HG03442 (cell line): ENCODE data around the gene CMBL.

ENCODE experiments used
- ATAC-seq: cut with Tn5 transposase; IDR thresholded peaks from one replicate; pipeline ENCODE4 v1.9.1; 2021; ENCODE audit warnings: mild to moderate bottlenecking, moderate library complexity; ENCODE audit not compliant: unreplicated experiment

Gene CMBL

DNA sequence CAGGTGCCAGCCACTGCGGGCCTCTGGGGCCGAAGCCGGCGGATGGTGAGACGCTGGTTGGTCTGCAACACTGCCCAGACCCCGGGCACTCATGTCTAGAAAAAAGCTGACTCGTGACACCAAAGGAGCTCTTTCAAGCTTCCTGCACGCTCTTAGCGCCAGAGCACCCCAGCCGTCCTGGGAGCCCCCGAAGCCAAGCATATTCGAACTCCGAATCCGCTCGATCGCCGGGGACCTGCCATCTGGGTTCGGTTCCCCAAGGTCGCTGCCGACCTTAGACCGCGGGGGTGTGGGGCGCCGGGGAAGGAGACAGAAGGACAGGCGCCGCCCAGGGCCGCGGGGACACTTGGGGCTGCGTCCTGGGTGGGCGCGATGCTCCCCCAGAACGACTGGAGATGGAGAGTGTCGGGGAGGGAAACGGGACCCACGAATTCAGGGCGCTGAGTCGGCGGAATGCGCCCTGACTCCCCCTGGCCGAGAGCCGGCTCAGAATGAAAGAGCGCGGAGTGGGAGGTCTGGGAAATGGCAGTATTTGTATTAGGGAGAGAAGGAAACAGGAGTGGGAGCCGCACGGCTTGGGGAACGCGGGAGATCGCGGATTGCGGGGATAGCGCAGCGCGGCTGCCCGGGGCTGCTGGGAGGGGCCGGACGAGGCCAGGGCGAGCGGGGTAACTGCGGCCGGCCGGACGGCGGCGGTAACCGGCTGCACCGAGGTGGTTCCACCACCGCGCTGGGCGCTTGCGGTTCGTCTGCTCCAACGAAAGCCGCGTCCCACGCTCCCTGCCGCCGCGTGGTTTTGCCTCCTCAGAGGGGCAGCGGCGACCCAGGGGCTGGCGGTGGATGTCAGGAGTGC, 25.7 kb upstream of the CMBL start:
- ATAC-seq: no peak

GRCh38 chr5:10332301-10332700, 24.6 kb upstream of the CMBL start:
- ATAC-seq: no peak

GRCh38 chr5:10331341-10331796, 23.7 kb upstream of the CMBL start:
- no peak for ATAC-seq

DNA sequence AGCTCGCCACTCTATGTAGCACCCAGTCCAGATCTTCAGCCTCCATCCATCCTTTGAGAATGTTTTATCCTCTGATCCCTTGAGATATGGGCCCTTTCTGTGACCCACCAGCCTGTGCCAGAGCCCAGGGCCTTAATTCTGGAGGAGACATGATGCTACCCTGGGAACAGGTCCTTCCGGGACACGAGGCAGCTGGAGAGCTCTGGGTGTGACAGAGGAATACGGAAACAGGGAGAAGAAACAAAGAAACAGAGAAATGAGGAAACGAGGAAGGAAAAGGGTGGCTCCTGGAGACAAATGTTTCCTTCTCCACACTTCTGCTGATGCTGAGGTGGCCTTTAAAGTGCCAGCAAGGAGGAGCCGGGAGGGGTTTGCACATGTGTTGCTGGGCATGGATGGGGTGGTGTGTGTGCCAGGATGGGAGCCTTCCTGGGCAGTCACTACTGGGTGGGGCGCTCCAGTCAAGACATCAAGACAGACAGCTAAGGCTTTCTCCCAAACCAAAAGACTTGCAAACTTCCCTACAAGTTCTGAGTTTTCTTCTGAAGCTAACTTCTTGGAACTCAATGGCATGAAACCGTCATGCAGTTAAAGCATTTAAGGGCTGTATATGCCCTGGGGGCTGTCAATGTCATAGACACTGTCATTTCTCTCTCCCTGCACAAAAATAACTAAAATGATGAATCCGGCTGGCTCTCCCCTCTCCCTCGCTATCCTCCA, 23.0 kb upstream of the CMBL start:
- no peak for ATAC-seq

- ATAC-seq: no peak
Observed at GRCh38 chr5:10329820-10330481, 22.2 kb upstream of the CMBL start.

DNA sequence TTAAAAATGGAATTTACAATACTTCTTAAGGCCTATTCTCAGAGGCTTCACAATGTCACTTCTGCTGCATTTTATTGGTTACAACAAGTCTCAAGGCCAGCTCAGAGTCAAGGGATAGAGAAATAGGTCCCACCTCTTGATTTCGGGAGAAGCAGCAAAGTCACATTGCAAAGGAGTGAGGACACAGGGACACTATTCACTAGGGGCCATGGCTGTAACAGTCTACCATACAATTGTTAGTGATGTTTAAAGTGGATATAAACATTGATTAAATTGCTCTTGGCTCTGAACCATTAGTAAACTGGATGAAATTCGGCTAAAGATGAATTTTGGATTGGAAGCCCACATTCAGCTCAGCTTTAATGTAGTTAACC, 21.7 kb upstream of the CMBL start:
- no peak for ATAC-seq

GRCh38 chr5:10328323-10328722, 20.6 kb upstream of the CMBL start:
- no peak for ATAC-seq

DNA sequence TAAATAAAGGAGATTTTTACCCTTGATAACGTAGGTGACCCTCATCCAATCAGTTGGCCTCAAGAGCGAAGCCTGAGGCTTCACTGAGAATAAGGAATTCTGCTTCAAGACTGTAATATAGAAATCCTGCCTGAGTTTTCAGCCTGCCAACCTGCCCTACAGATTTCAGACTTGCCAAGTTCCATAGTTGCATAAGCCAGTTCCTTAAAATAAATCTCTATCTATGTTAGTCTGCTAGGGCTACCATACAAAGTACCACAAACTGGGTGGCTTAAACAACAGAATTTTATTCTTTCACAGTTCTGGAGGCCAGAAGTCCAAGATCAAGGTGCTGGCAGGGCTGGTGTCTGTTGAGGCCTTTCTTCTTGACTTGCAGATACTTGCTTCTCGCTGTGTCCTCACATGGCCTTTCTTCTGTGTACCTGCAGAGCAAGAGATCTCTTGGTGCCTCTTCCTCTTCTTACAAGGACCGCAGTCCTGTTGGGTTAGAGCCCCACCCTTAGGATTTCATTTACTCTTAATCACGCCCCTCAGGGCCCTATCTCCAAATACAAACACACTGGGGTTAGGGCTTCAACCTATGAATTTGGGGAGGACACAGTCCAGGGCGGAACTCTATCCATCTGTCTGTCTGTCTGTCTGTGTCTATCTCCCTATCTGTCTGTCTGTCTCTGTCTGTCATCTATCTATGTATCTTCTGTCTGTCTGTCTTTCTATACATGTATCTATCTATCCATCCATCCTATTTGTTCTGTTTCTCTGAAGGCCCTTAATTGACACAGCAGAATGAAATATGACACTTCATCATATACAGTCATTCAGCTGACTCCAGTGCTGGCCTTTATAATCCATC, 17.0 kb upstream of the CMBL start:
- ATAC-seq: no peak

DNA sequence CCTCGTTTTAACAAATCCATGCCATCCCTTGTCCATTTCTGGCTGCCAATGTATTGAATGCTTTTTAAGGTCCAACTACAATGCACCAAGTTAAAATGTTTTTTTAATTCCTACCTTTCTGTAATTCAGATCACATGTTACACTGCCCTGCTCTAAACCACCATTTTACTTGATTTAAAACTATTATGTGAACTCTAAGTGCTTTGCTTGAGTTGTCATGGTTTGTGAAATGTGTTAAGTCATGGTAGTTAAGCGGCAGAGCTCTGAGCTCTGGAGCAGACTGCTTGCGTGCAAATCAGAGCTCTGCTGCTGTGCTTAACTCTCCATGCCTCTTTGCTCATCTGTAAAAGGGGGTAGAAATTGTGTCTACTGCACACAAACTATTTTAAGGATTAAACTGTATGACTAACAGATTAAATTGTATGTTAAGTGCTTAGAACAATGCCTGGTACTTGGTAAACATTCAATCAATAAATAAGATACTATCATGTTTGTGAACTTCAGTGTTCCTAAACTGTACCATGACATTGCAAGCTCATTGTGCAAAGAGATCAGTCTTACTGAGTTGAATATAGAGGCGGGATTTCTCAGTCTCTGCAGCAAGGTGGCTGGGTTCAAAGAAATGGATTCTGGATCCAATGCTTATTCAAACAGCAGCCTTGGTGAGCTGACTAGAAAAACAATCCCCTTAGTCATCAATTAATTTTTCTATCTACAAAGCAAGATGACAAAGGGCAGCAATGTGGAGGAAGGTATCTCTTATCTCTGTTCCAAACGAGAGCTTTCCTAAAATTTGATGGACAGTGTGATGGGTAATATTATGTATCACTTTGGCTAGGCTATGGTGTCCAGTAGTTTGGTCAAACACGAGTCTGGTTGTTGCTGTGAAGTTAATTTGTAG, 16.1 kb upstream of the CMBL start:
- ATAC-seq: no peak

- ATAC-seq: no peak
Observed at GRCh38 chr5:10321882-10322281, 14.2 kb upstream of the CMBL start.

DNA sequence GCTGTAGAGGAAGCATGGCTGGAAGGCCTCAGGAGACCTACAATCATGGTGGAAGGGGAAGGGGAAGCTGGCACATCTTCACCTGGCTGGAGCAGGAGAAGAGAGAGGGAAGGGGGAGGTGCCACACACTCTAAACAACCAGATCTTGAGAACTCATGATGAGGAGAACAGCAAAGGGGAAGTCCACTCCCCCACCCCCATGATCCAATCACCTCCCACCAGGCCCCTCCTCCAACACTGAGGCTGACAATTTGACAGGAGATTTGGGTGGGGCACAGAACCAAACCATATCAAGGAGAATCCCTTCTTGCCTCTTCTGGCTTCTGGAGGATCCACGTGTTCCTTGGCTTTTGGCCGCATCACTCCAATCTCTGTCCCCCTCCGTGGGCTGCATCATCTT, 13.1 kb upstream of the CMBL start:
- ATAC-seq: no peak

GRCh38 chr5:10319202-10319851, 11.6 kb upstream of the CMBL start:
- ATAC-seq: no peak

DNA sequence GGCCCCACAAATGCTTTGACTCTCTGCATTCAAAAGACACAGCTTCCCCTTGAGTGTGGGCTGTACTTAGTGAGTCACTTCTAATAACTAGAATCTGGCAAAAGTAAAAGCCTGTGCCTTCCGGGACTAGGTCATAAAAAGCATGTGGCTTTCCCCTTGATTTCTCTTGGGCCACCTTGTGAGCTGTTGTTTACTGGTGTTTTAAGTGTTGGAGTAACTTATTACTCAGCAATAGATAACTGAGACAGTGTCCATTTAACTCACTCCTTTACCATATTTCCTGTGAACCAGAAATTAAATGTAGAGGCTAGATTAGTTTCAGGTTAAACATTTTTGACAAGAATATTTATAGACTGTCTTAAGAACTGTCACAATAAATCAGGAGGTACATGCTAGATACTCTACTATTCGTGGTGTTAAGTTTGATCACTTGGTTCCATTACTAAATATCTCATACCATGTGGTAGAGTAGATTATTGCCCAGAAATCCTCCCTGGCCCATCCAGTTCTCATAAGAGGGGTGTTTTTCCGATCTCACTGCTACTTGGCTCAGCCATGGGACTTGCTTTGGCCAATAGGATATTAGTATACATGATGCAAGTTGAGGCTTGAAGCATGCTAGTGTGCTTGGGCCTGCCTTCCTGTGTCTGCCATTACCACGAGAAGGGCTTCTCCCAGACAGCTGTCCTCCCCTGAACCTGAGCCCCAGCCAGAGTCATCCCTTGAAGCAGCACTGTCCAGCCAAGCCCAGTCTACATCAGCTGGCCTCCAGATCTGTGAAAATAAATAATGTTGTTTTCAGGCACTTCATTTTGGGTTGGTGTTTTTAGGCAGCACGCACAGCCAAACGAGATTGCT, 10.4 kb upstream of the CMBL start:
- ATAC-seq: peak; percentile 53

DNA sequence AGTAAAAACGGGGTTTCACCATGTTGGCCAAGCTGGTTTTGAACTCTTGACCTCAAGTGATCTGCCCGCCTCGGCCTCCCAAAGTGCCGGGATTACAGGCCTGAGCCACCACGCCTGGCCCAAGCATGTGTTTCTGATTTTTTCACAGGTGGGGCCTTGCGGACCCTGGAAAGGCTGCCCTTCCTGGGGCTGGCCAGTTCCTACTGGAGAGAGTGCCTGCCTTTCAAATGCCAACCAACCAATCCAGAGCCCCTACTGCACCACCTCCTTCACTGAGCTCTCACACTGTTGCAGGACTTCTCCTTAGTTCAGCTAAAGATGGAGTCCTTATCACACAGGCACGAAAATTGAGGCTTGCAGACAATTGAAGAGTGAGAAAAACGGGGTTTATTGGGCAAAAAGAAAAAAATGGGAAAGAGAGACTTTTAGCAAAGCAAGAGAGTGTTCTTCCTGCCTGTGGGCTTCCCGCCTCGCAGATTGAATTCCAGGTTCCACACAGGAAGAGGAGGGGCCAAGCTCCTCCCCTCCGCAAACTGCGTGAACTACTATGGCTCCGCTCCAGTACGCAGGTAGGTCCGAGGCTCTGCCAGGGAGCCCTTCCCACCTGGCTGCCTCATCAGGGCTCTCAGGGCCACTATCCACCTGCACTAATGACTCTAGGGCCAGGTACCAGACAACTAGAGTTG, 8.3 kb upstream of the CMBL start:
- no peak for ATAC-seq

DNA sequence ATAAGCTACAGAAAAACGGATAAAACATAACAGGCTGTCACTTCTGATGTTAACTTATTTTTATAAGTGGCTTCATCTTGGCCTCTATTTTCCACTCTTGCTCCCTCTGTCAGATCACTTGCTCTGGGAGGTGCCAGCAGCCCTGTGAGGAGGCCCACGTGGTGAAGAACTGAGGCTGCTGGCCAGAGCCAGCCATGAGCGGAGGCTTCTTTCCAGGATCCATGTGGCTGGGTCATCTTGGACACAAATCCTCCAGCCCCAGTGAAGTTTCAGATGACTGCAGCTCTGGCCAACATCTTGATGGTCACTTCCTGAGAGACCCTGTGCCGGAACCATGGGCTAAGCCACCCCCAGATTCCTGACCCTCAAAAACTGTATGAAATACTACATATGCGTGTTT, 7.5 kb upstream of the CMBL start:
- ATAC-seq: no peak

- no peak for ATAC-seq
Observed at GRCh38 chr5:10311595-10312425, 4.1 kb upstream of the CMBL start.
